Measurements from ENCODE around the gene FAM149A. TPM values are rescaled to one million over a fixed set of nuclear protein-coding genes. Genes with fewer than 3 reads are reported as not detected.

The FAM149A gene
- total RNA-seq, 1 donor from 2014 or later = 22.9 TPM

GRCh38 chr4:186204103-186204559, 99.6 kb downstream of the FAM149A start:
- Histone ChIP-seq H3K4me3 (ENCODE audit: low read depth, low read length) (no peak overlapping the region), H3K27me3 (ENCODE audit: control insufficient read depth, insufficient read depth, low read length) (no peaks in the 10 kb centered on the region), H3K36me3 (ENCODE audit: control insufficient read depth, insufficient read depth, low read length) (no peaks in the 10 kb centered on the region)
- TF ChIP-seq CTCF (IDR thresholded peaks at IDR 0.05; ENCODE audit: insufficient read depth, low read length, poor library complexity, severe bottlenecking) = no peak
- no peak for DNase-seq (ENCODE audit: low read depth)

GRCh38 chr4:186204686-186205085, 100.2 kb downstream of the FAM149A start:
- Histone ChIP-seq H3K27me3 (ENCODE audit: control insufficient read depth, insufficient read depth, low read length) (no peaks in the 10 kb centered on the region), H3K4me3 (ENCODE audit: low read depth, low read length) (no peak overlapping the region), H3K36me3 (ENCODE audit: control insufficient read depth, insufficient read depth, low read length) (no peaks in the 10 kb centered on the region)
- no peak for DNase-seq (ENCODE audit: low read depth)
- no peak for TF ChIP-seq CTCF (IDR thresholded peaks at IDR 0.05; ENCODE audit: insufficient read depth, low read length, poor library complexity, severe bottlenecking)

- TF ChIP-seq CTCF (IDR thresholded peaks at IDR 0.05; ENCODE audit: insufficient read depth, low read length, poor library complexity, severe bottlenecking) = no peak
- no peak overlapping the region for H3K4me3 ChIP-seq (ENCODE audit: low read depth, low read length)
- H3K27me3 ChIP-seq (ENCODE audit: control insufficient read depth, insufficient read depth, low read length) = no peaks in the 10 kb centered on the region
- DNase-seq (ENCODE audit: low read depth) = no peak
- H3K36me3 ChIP-seq (ENCODE audit: control insufficient read depth, insufficient read depth, low read length) = no peaks in the 10 kb centered on the region
Observed at GRCh38 chr4:186205156-186205555, 100.7 kb downstream of the FAM149A start.

GRCh38 chr4:186216465-186217024, 112.0 kb downstream of the FAM149A start:
- no peaks in the 10 kb centered on the region for H3K36me3 ChIP-seq (ENCODE audit: control insufficient read depth, insufficient read depth, low read length)
- no peak for TF ChIP-seq CTCF (IDR thresholded peaks at IDR 0.05; ENCODE audit: insufficient read depth, low read length, poor library complexity, severe bottlenecking)
- no peak for DNase-seq (ENCODE audit: low read depth)
- H3K4me3 ChIP-seq (ENCODE audit: low read depth, low read length) = no peak overlapping the region
- no peaks in the 10 kb centered on the region for H3K27me3 ChIP-seq (ENCODE audit: control insufficient read depth, insufficient read depth, low read length)

- H3K4me3 ChIP-seq (ENCODE audit: low read depth, low read length) = no peak overlapping the region
- H3K27me3 ChIP-seq (ENCODE audit: control insufficient read depth, insufficient read depth, low read length) = no peaks in the 10 kb centered on the region
- no peaks in the 10 kb centered on the region for H3K36me3 ChIP-seq (ENCODE audit: control insufficient read depth, insufficient read depth, low read length)
- TF ChIP-seq CTCF (IDR thresholded peaks at IDR 0.05; ENCODE audit: insufficient read depth, low read length, poor library complexity, severe bottlenecking) = no peak
- DNase-seq (ENCODE audit: low read depth) = no peak
Observed at GRCh38 chr4:186217733-186218293, 113.3 kb downstream of the FAM149A start.

GRCh38 chr4:186221624-186222023, 117.1 kb downstream of the FAM149A start:
- Histone ChIP-seq H3K4me3 (ENCODE audit: low read depth, low read length) (no peak overlapping the region), H3K27me3 (ENCODE audit: control insufficient read depth, insufficient read depth, low read length) (no peaks in the 10 kb centered on the region), H3K36me3 (ENCODE audit: control insufficient read depth, insufficient read depth, low read length) (no peaks in the 10 kb centered on the region)
- no peak for TF ChIP-seq CTCF (IDR thresholded peaks at IDR 0.05; ENCODE audit: insufficient read depth, low read length, poor library complexity, severe bottlenecking)
- DNase-seq (ENCODE audit: low read depth) = no peak

Measured in kidney epithelial cell (primary cell).